SK-N-SH (cell line): ENCODE results near the gene LARGE1. TPM values are rescaled to one million over a fixed set of nuclear protein-coding genes. Genes with fewer than 3 reads are reported as not detected.

Source experiments
- CTCF ChIA-PET: fragments of 300-600, 350-600 bp; formaldehyde crosslinking; extraction: SDS; loops from one replicate; lab custom pipeline; 2021; lab: Yijun Ruan, JAX
- POLR2A ChIA-PET: fragments of 350-600 bp; sonication (Branson Sonifier 250); formaldehyde crosslinking; extraction: SDS; loops from one replicate; lab custom pipeline; 2020; ENCODE audit warnings: antibody characterized with exemption, inconsistent platforms; lab: Yijun Ruan, JAX
- DNase-seq: peaks from one replicate; pipeline ENCODE4 v3.0.0; 2012
- H2AFZ ChIP-seq: fragments of 200-600 bp; sonication (generic); 2 replicates; pipeline ENCODE4 v1.8.1; 2016; ENCODE audit warnings: antibody characterized with exemption, mild to moderate bottlenecking, low read depth
- H3F3A ChIP-seq: fragments of 200-600 bp; sonication (generic); replicated peaks from 2 replicates; pipeline ENCODE3; 2016; ENCODE audit warnings: antibody characterized with exemption, mild to moderate bottlenecking; ENCODE audit not compliant: insufficient read depth
- H3K27ac ChIP-seq, 2 experiments: fragments of 200-500 bp in 1 of 2; fragments of 200-600 bp in 1 of 2; sonication (Bioruptor generic) in 1 of 2; sonication (generic), shearing (Covaris generic) in 1 of 2; 2 replicates each; pipeline versions ENCODE4 v1.5.1 to v1.6.1; 2014 to 2016; ENCODE audit warnings: low read depth in 2 of 2, inconsistent platforms in 1 of 2, low read length in 1 of 2, mild to moderate bottlenecking in 1 of 2, mixed read lengths in 1 of 2
- H3K27me3 ChIP-seq: fragments of 200-600 bp; sonication (generic), shearing (Covaris generic); 2 replicates; pipeline ENCODE4 v1.6.1; 2016; ENCODE audit warnings: mixed run types; ENCODE audit not compliant: insufficient read depth
- H3K36me3 ChIP-seq, 2 experiments: fragments of 200-500 bp in 1 of 2; fragments of 200-600 bp in 1 of 2; sonication (Bioruptor generic) in 1 of 2; sonication (generic) in 1 of 2; replicated peaks in 1 of 2; 2 replicates each; pipeline versions ENCODE3 to v1.5.1; 2014 to 2016; ENCODE audit warnings: low read length in 1 of 2, mild to moderate bottlenecking in 1 of 2; ENCODE audit not compliant: insufficient read depth in 2 of 2, control insufficient read depth in 1 of 2
- H3K4me1 ChIP-seq, 2 experiments: fragments of 200-500 bp in 1 of 2; fragments of 200-600 bp in 1 of 2; sonication (Bioruptor generic) in 1 of 2; sonication (generic), shearing (Covaris generic) in 1 of 2; 2 replicates each; pipeline versions ENCODE4 v1.5.1 to v1.6.1; 2014 to 2016; ENCODE audit warnings: low read depth in 1 of 2, low read length in 1 of 2, mixed run types in 1 of 2; ENCODE audit not compliant: insufficient read depth in 2 of 2, control insufficient read depth in 1 of 2
- H3K4me2 ChIP-seq: fragments of 200-600 bp; sonication (generic), shearing (Covaris generic); 2 replicates; pipeline ENCODE4 v1.6.1; 2017; ENCODE audit warnings: mixed run types
- H3K4me3 ChIP-seq, 2 experiments: fragments of 200-500 bp in 1 of 2; fragments of 200-600 bp in 1 of 2; sonication (Bioruptor generic) in 1 of 2; sonication (generic), shearing (Covaris generic) in 1 of 2; 2 replicates each; pipeline versions ENCODE4 v1.5.1 to v1.8.1; 2014 to 2016; ENCODE audit warnings: low read depth in 2 of 2, inconsistent platforms in 1 of 2, low read length in 1 of 2, mild to moderate bottlenecking in 1 of 2, mixed read lengths in 1 of 2, moderate library complexity in 1 of 2
- H3K79me2 ChIP-seq: fragments of 200-600 bp; sonication (generic); 2 replicates; pipeline ENCODE4 v1.8.1; 2017; ENCODE audit warnings: mild to moderate bottlenecking; ENCODE audit not compliant: insufficient read depth
- H3K9ac ChIP-seq: fragments of 200-600 bp; sonication (generic); 2 replicates; pipeline ENCODE4 v1.6.1; 2017; ENCODE audit warnings: mixed run types
- H3K9me2 ChIP-seq: fragments of 200-600 bp; sonication (generic); 2 replicates; pipeline ENCODE4 v1.6.1; 2017; ENCODE audit warnings: mixed run types
- H3K9me3 ChIP-seq: fragments of 200-600 bp; sonication (generic); 2 replicates; pipeline ENCODE4 v1.6.1; 2017; ENCODE audit warnings: mixed run types, mild to moderate bottlenecking, moderate library complexity
- H4K20me1 ChIP-seq: fragments of 200-600 bp; sonication (generic); 2 replicates; pipeline ENCODE4 v1.6.1; 2017; ENCODE audit warnings: mild to moderate bottlenecking, mixed run types; ENCODE audit not compliant: insufficient read depth
- EP300 ChIP-seq, 2 experiments: IDR thresholded peaks; 2 replicates each; pipeline versions ENCODE4 v1.4.0 to v1.6.1; 2012; ENCODE audit warnings: borderline replicate concordance in 1 of 2, low read depth in 1 of 2, low read length in 1 of 2
- FOXJ3 ChIP-seq: sonication (generic); formaldehyde crosslinking; IDR thresholded peaks from 2 replicates; pipeline ENCODE4 v1.5.1; 2020; ENCODE audit warnings: mild to moderate bottlenecking, missing genetic modification reagents
- FOXM1 ChIP-seq: IDR thresholded peaks from 2 replicates; pipeline ENCODE4 v1.4.0; 2012; ENCODE audit warnings: low read depth, mild to moderate bottlenecking
- JUND ChIP-seq: IDR thresholded peaks from 2 replicates; pipeline ENCODE4 v1.4.0; 2012
- MXI1 ChIP-seq: IDR thresholded peaks from 2 replicates; pipeline ENCODE4 v1.6.1; 2012; ENCODE audit warnings: mild to moderate bottlenecking, low read depth, low read length, improper control_type of control experiment
- POLR2AphosphoS5 ChIP-seq: IDR thresholded peaks from 2 replicates; pipeline ENCODE4 v1.6.1; 2012; ENCODE audit warnings: low read depth, low read length
- RFX5 ChIP-seq: IDR thresholded peaks from 2 replicates; pipeline ENCODE4 v1.6.1; 2012; ENCODE audit warnings: mild to moderate bottlenecking, improper control_type of control experiment, low read length
- RXRA ChIP-seq: IDR thresholded peaks from 2 replicates; pipeline ENCODE4 v1.4.0; 2012; ENCODE audit warnings: low read depth, mild to moderate bottlenecking, borderline replicate concordance
- SMC3 ChIP-seq: IDR thresholded peaks from 2 replicates; pipeline ENCODE4 v1.6.1; 2012; ENCODE audit warnings: low read depth, low read length, improper control_type of control experiment
- YY1 ChIP-seq: IDR thresholded peaks from 2 replicates; pipeline ENCODE4 v1.4.0; 2012; ENCODE audit warnings: low read depth, mild to moderate bottlenecking
- WGBS: methylation state at CpG from one replicate; pipeline ENCODE4 v1.1.6; 2017; ENCODE audit warnings: low lambda C conversion rate; 5-methylcytosine and 5-hydroxymethylcytosine counted together
- polyA plus RNA-seq, 3 experiments: library from polyadenylated mRNA; depleted of rRNA; stranded (reverse); fragments of >200 nt; gene quantifications; 2 replicates each; pipeline ENCODE4 v1.2.3, GENCODE V29; 2012
- TF ChIP-seq, protein P1 (sequence below): IDR thresholded peaks from 2 replicates; pipeline ENCODE4 v1.4.0; 2012; ENCODE audit warnings: low read depth, borderline replicate concordance
- TF ChIP-seq, protein P2 (sequence below): fragments of 200-600 bp; sonication (generic); IDR thresholded peaks from 2 replicates; pipeline ENCODE4 v1.6.1; 2017; ENCODE audit warnings: antibody characterized with exemption, mild to moderate bottlenecking, moderate library complexity

LARGE1 gene
- polyA plus RNA-seq, 1 of the 3 experiments (the other 2 are of a cell fraction), result 1.1 TPM

DNA sequence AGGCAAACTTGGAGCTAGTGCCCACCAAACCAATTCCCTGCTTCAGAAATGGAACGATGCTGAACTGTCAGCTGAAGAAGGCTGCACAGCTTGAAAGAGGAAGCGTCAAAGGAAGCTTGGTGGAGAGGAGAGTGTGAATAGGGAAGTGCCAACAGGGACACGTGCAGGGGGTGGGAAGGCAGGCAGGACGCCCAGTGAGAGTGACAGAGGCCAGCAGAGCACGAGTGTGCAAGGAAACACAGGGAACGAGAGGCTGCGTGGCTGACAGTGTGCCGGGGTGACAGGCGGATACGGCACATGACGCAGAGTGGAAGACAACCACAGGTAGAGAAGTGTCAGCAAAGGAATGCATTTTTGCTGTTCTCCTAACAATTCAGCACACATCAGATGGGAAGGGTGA is 196.4 kb downstream of the LARGE1 start:
- Histone ChIP-seq H3K79me2 (no peaks in the 10 kb centered on the region), H2AFZ (no peak overlapping the region), H3K27ac (no peak overlapping the region), H3K4me3 (no peak overlapping the region), H3K27me3 (no peaks in the 10 kb centered on the region), H3F3A (no peaks in the 10 kb centered on the region), H3K4me2 (no peak overlapping the region), H3K9me3 (no peaks in the 10 kb centered on the region), H3K36me3 (no peaks in the 10 kb centered on the region), H3K4me1 (no peaks in the 10 kb centered on the region), H3K9me2 (no peaks in the 10 kb centered on the region), H4K20me1 (no peaks in the 10 kb centered on the region), H3K9ac (no peak overlapping the region)
- TF ChIP-seq YY1, result no peak
- no peak for TF ChIP-seq FOXJ3
- TF ChIP-seq, protein P1, sequence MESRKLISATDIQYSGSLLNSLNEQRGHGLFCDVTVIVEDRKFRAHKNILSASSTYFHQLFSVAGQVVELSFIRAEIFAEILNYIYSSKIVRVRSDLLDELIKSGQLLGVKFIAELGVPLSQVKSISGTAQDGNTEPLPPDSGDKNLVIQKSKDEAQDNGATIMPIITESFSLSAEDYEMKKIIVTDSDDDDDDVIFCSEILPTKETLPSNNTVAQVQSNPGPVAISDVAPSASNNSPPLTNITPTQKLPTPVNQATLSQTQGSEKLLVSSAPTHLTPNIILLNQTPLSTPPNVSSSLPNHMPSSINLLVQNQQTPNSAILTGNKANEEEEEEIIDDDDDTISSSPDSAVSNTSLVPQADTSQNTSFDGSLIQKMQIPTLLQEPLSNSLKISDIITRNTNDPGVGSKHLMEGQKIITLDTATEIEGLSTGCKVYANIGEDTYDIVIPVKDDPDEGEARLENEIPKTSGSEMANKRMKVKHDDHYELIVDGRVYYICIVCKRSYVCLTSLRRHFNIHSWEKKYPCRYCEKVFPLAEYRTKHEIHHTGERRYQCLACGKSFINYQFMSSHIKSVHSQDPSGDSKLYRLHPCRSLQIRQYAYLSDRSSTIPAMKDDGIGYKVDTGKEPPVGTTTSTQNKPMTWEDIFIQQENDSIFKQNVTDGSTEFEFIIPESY, result no peak
- TF ChIP-seq POLR2AphosphoS5, result no peak
- TF ChIP-seq FOXM1, result no peak
- no peak for TF ChIP-seq RFX5
- TF ChIP-seq, protein P2, sequence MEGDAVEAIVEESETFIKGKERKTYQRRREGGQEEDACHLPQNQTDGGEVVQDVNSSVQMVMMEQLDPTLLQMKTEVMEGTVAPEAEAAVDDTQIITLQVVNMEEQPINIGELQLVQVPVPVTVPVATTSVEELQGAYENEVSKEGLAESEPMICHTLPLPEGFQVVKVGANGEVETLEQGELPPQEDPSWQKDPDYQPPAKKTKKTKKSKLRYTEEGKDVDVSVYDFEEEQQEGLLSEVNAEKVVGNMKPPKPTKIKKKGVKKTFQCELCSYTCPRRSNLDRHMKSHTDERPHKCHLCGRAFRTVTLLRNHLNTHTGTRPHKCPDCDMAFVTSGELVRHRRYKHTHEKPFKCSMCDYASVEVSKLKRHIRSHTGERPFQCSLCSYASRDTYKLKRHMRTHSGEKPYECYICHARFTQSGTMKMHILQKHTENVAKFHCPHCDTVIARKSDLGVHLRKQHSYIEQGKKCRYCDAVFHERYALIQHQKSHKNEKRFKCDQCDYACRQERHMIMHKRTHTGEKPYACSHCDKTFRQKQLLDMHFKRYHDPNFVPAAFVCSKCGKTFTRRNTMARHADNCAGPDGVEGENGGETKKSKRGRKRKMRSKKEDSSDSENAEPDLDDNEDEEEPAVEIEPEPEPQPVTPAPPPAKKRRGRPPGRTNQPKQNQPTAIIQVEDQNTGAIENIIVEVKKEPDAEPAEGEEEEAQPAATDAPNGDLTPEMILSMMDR, result no peak
- no peak for TF ChIP-seq EP300 (IDR thresholded peaks at IDR 0.05; ENCODE audit: borderline replicate concordance in 1 of 2, low read depth in 1 of 2, low read length in 1 of 2)
- TF ChIP-seq SMC3, result no peak
- no peak for TF ChIP-seq JUND
- TF ChIP-seq RXRA, result no peak
- TF ChIP-seq MXI1, result no peak
- ChIA-PET POLR2A (no interaction called here), CTCF (no interaction called here)
- no peak for DNase-seq
- WGBS, result 62% methylated on average over 11 of the region's 11 CpGs

DNA sequence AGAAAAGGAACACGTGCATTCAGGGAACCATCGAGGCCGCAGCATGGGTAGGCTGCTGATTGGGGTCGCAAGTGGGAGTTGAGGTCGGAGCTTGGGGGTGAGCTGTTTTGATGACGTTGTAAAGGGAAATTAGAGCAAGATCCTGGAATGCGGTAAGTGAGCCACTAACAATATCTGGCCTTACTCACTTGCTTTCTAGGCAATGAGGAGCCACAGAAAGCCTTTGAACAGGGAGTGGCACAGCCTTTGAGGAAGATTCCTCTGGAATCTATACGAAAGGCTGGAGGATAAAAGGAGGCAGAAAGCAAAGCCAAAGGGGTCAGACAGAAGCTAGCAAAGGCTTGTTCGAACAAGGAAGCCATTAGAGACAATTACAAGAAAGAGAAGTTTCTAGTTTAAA is 197.5 kb downstream of the LARGE1 start:
- H3K36me3 ChIP-seq, result no peaks in the 10 kb centered on the region
- no peaks in the 10 kb centered on the region for H3F3A ChIP-seq
- H3K9me2 ChIP-seq, result no peaks in the 10 kb centered on the region
- no peak overlapping the region for H3K27ac ChIP-seq
- no peaks in the 10 kb centered on the region for H3K4me1 ChIP-seq
- no peaks in the 10 kb centered on the region for H3K9me3 ChIP-seq
- 61% methylated on average over 9 of the region's 9 CpGs for WGBS
- H3K27me3 ChIP-seq, result no peaks in the 10 kb centered on the region
- DNase-seq, result no peak
- no peaks in the 10 kb centered on the region for H4K20me1 ChIP-seq
- no peak overlapping the region for H3K4me3 ChIP-seq
- TF ChIP-seq MXI1, result no peak
- TF ChIP-seq, protein P2, result no peak
- ChIA-PET CTCF (no interaction called here), POLR2A (no interaction called here)
- H3K9ac ChIP-seq, result no peak overlapping the region
- H2AFZ ChIP-seq, result no peak overlapping the region
- no peaks in the 10 kb centered on the region for H3K79me2 ChIP-seq
- H3K4me2 ChIP-seq, result no peak overlapping the region
